Endothelial cell of umbilical vein (primary cell): ENCODE data around the gene SENP6. TPM values are rescaled to one million over a fixed set of nuclear protein-coding genes. Genes with fewer than 3 reads are reported as not detected.

Experiments used
- BruUV-seq: library from RNA; stranded (reverse); fragments of 400-500 nt; replicated peaks from 2 replicates; lab custom pipeline; 2021; lab: Mats Ljungman, UMichigan
- CTCF ChIA-PET: fragments of 300-600, 350-600 bp; sonication (Branson Sonifier 250); formaldehyde crosslinking; loops from one replicate; lab custom pipeline; 2021; ENCODE audit warnings: antibody characterized with exemption, inconsistent platforms; lab: Charles Lee
- POLR2A ChIA-PET: fragments of 300-600, 350-600 bp; sonication (Branson Sonifier 250); formaldehyde crosslinking; loops from one replicate; lab custom pipeline; 2021; ENCODE audit warnings: antibody characterized with exemption, inconsistent platforms; lab: Charles Lee
- DNase-seq: peaks from one replicate; pipeline ENCODE4 v3.0.0-alpha.2; 2011; ENCODE audit warnings: low read depth, low spot score
- FAIRE-seq: peaks from 2 replicates; lab custom pipeline; 2011; peaks lifted over from hg19 to GRCh38; lab: Jason Lieb, UNC
- H2AFZ ChIP-seq: 2 replicates; pipeline ENCODE4 v1.6.0; 2012; ENCODE audit warnings: low read depth, low read length, control low read depth, inconsistent platforms
- H3K27ac ChIP-seq: 2 replicates; pipeline ENCODE4 v1.5.1; 2011; ENCODE audit warnings: low read depth, mild to moderate bottlenecking, control low read depth, low read length, moderate library complexity; ENCODE audit not compliant: insufficient read depth
- H3K27me3 ChIP-seq, 2 experiments: 2 replicates each; pipeline versions ENCODE4 v1.6.0 to v1.6.1; 2011; ENCODE audit warnings: low read length in 2 of 2, mixed read lengths in 1 of 2; ENCODE audit not compliant: control insufficient read depth in 2 of 2, insufficient read depth in 2 of 2
- H3K36me3 ChIP-seq, 2 experiments: 2 replicates in 1 of 2; 3 replicates in 1 of 2; pipeline ENCODE4 v1.5.1; 2011; ENCODE audit warnings: low read length in 2 of 2, mild to moderate bottlenecking in 1 of 2, moderate library complexity in 1 of 2; ENCODE audit not compliant: control insufficient read depth in 2 of 2, insufficient read depth in 2 of 2; ENCODE audit errors: extremely low read depth in 1 of 2
- H3K4me1 ChIP-seq: 3 replicates; pipeline ENCODE4 v1.5.1; 2011; ENCODE audit warnings: mild to moderate bottlenecking, low read length; ENCODE audit not compliant: control insufficient read depth, insufficient read depth; ENCODE audit errors: extremely low read depth
- H3K4me2 ChIP-seq: 2 replicates; pipeline ENCODE4 v1.6.1; 2011; ENCODE audit warnings: low read length, control low read depth, mixed read lengths; ENCODE audit not compliant: insufficient read depth
- H3K4me3 ChIP-seq, 3 experiments: fragments of 200-600 bp in 1 of 3; sonication (generic), shearing (Covaris generic) in 1 of 3; replicated peaks in 1 of 3; 2 replicates each; pipeline ENCODE4 v1.5.1; 2011 to 2016; ENCODE audit warnings: control low read depth in 3 of 3, low read length in 3 of 3, mild to moderate bottlenecking in 2 of 3, inconsistent platforms in 1 of 3, low read depth in 1 of 3, moderate library complexity in 1 of 3; ENCODE audit not compliant: insufficient read depth in 1 of 3
- H3K79me2 ChIP-seq: 2 replicates; pipeline ENCODE4 v1.6.0; 2012; ENCODE audit warnings: low read length, inconsistent platforms; ENCODE audit not compliant: control insufficient read depth, insufficient read depth
- H3K9ac ChIP-seq: replicated peaks from 2 replicates; pipeline ENCODE3; 2011; ENCODE audit warnings: low read length, control low read depth; ENCODE audit not compliant: insufficient read depth; ENCODE audit errors: extremely low read depth
- H3K9me1 ChIP-seq: replicated peaks from 3 replicates; pipeline ENCODE4 v1.6.0; 2011; ENCODE audit warnings: mild to moderate bottlenecking, low read length; ENCODE audit not compliant: control insufficient read depth, insufficient read depth; ENCODE audit errors: extremely low read depth
- H3K9me3 ChIP-seq: replicated peaks from 2 replicates; pipeline ENCODE4 v1.5.1; 2012; ENCODE audit warnings: low read length, inconsistent platforms; ENCODE audit not compliant: control insufficient read depth, insufficient read depth
- H4K20me1 ChIP-seq: replicated peaks from 2 replicates; pipeline ENCODE3; 2011; ENCODE audit warnings: mild to moderate bottlenecking, low read length; ENCODE audit not compliant: control insufficient read depth, insufficient read depth; ENCODE audit errors: extremely low read depth
- EZH2 ChIP-seq: IDR thresholded peaks from 2 replicates; pipeline ENCODE4 v1.6.1; 2012; ENCODE audit warnings: borderline replicate concordance, low read depth, mild to moderate bottlenecking, moderate library complexity, low read length, inconsistent platforms; ENCODE audit not compliant: severe bottlenecking
- FOS ChIP-seq: IDR thresholded peaks from 2 replicates; pipeline ENCODE4 v1.6.1; 2011; ENCODE audit warnings: mild to moderate bottlenecking, low read length, moderate library complexity, borderline replicate concordance; ENCODE audit not compliant: insufficient read depth
- GATA2 ChIP-seq: IDR thresholded peaks from 2 replicates; pipeline ENCODE4 v1.7.0; 2011; ENCODE audit warnings: low read depth, mild to moderate bottlenecking, moderate library complexity, mixed read lengths, low read length; ENCODE audit not compliant: insufficient read length, insufficient read depth
- JUN ChIP-seq: IDR thresholded peaks from 2 replicates; pipeline ENCODE4 v1.6.1; 2011; ENCODE audit warnings: borderline replicate concordance, low read depth; ENCODE audit not compliant: insufficient read length, insufficient read depth
- MAX ChIP-seq: IDR thresholded peaks from 2 replicates; pipeline ENCODE4 v1.6.1; 2011; ENCODE audit not compliant: insufficient read depth, insufficient read length
- MYC ChIP-seq: IDR thresholded peaks from one replicate; pipeline ENCODE4 v1.6.1; 2011; ENCODE audit warnings: mild to moderate bottlenecking, low read depth, low read length
- POLR2A ChIP-seq: IDR thresholded peaks from 2 replicates; pipeline ENCODE4 v1.6.1; 2012; ENCODE audit warnings: low read depth, mild to moderate bottlenecking, control low read depth, low read length
- POLR2AphosphoS5 ChIP-seq: IDR thresholded peaks from 2 replicates; pipeline ENCODE4 v1.6.1; 2012; ENCODE audit warnings: low read depth, mild to moderate bottlenecking, control low read depth, low read length, moderate library complexity; ENCODE audit not compliant: insufficient read depth
- dilution Hi-C: fragments of 300-500 bp; cut with MboI; formaldehyde crosslinking; loops from one replicate; pipeline ENCODE4 v1.15.0; 2019; ENCODE audit warnings: low sequenced_read_pairs; ENCODE audit not compliant: extremely low pct_ligation_motif_present
- intact Hi-C: fragments of 100-400 bp; cut with micrococcal nuclease; formaldehyde crosslinking; loops from one replicate; pipeline ENCODE4 v1.10.0; 2022
- polyA plus RNA-seq, 4 experiments: library from polyadenylated mRNA; depleted of rRNA in 3 of 4; stranded (reverse) in 3 of 4; unstranded in 1 of 4; fragments of >200 nt; gene quantifications; 2 replicates each; pipeline versions ENCODE4 v1.2.1 to v1.2.3, GENCODE V29; 2011 to 2012; ENCODE audit warnings: missing spikeins in 1 of 4
- total RNA-seq: library from RNA; stranded (reverse); gene quantifications from 2 replicates; pipeline ENCODE4 v1.2.3, GENCODE V29; 2021
- TF ChIP-seq, protein P1 (sequence below), 2 donors: IDR thresholded peaks; 1 replicate in 1 of 2; 2 replicates in 1 of 2; pipeline ENCODE4 v1.5.1; 2011; ENCODE audit warnings: low read length in 2 of 2, mild to moderate bottlenecking in 2 of 2, moderate library complexity in 2 of 2, control low read depth in 1 of 2, inconsistent platforms in 1 of 2, low read depth in 1 of 2; ENCODE audit not compliant: insufficient read depth in 1 of 2; ENCODE audit errors: extremely low read depth in 1 of 2

The SENP6 gene
- total and polyA plus RNA-seq, 2 donors (not counting 3 experiments of a cell fraction or from before 2014, with no cell fraction given): 11.5 to 99.1 TPM

- ChIA-PET CTCF (interaction anchor here (1.4 kb wide), 1 partner anchor 11 kb away, joined by 4 read pairs; no protein-coding TSS in a partner anchor), POLR2A (no interaction called here)
- Histone ChIP-seq H3K79me2 (peaks cover 5% of the 10 kb centered on the region), H3K9me3 (no peaks in the 10 kb centered on the region), H3K36me3 (peaks cover 3 to 7% of the 10 kb centered on the region in 2 experiments), H3K27me3 (no peaks in the 10 kb centered on the region), H3K4me3 (no peak overlapping the region), H3K9ac (no peak overlapping the region), H3K4me1 (no peaks in the 10 kb centered on the region), H3K27ac (no peak overlapping the region), H3K9me1 (no peaks in the 10 kb centered on the region), H3K4me2 (no peak overlapping the region), H2AFZ (no peak overlapping the region), H4K20me1 (no peaks in the 10 kb centered on the region)
- TF ChIP-seq FOS: no peak
- no peak for TF ChIP-seq JUN
- no peak for TF ChIP-seq GATA2
- TF ChIP-seq MAX: no peak
- TF ChIP-seq POLR2AphosphoS5: no peak
- no peak for TF ChIP-seq MYC
- BruUV-seq: no TSS peak
- DNase-seq: no peak
- FAIRE-seq: no peak
- dilution Hi-C loops (no loop called here), intact Hi-C loops (no loop called here)
These were observed 40.6 kb downstream of the SENP6 start for GRCh38 chr6:75642311-75642710.

DNA sequence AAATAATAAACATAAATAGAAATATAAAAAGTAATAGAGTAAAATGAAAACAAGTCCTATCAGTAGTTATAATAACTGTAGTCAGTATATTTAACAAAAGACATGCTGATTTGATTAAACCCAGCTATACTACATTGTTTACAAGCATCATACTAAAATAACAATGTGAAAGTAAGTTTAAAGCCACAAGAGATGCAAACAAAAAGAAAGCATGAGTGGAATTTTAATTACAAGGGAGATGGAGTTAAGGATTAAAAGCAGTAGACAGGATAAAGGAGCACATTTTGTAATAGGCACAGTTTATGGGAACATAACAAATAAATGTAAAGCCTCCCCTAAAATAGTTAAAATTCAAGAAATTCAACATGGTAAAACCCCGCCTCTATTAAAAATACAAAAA, 41.5 kb downstream of the SENP6 start:
- no peak overlapping the region for H3K4me2 ChIP-seq
- FAIRE-seq (no peak), DNase-seq (no peak)
- no peaks in the 10 kb centered on the region for H3K9me1 ChIP-seq
- no peaks in the 10 kb centered on the region for H3K27me3 ChIP-seq
- intact Hi-C loops (no loop called here), dilution Hi-C loops (no loop called here)
- BruUV-seq: no TSS peak
- H3K79me2 ChIP-seq: peaks cover 3% of the 10 kb centered on the region
- no peak overlapping the region for H3K9ac ChIP-seq
- H3K9me3 ChIP-seq: no peaks in the 10 kb centered on the region
- H3K4me3 ChIP-seq: no peak overlapping the region
- TF ChIP-seq EZH2: no peak
- TF ChIP-seq MAX: no peak
- no peak for TF ChIP-seq MYC
- TF ChIP-seq, protein P1, sequence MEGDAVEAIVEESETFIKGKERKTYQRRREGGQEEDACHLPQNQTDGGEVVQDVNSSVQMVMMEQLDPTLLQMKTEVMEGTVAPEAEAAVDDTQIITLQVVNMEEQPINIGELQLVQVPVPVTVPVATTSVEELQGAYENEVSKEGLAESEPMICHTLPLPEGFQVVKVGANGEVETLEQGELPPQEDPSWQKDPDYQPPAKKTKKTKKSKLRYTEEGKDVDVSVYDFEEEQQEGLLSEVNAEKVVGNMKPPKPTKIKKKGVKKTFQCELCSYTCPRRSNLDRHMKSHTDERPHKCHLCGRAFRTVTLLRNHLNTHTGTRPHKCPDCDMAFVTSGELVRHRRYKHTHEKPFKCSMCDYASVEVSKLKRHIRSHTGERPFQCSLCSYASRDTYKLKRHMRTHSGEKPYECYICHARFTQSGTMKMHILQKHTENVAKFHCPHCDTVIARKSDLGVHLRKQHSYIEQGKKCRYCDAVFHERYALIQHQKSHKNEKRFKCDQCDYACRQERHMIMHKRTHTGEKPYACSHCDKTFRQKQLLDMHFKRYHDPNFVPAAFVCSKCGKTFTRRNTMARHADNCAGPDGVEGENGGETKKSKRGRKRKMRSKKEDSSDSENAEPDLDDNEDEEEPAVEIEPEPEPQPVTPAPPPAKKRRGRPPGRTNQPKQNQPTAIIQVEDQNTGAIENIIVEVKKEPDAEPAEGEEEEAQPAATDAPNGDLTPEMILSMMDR (IDR thresholded peaks at IDR 0.05; ENCODE audit: extremely low read depth in 1 of 2, insufficient read depth in 1 of 2, low read depth in 1 of 2, low read length in 2 of 2): no peak
- no peak for TF ChIP-seq JUN
- TF ChIP-seq FOS: no peak
- no peak for TF ChIP-seq GATA2
- no peak for TF ChIP-seq POLR2A
- TF ChIP-seq POLR2AphosphoS5: no peak
- CTCF ChIA-PET: interaction anchor here (0.6 kb wide), 1 partner anchor 31 kb away, joined by 4 read pairs; no protein-coding TSS in a partner anchor
- peaks cover 3 to 5% of the 10 kb centered on the region in 2 experiments for H3K36me3 ChIP-seq
- H3K4me1 ChIP-seq: no peaks in the 10 kb centered on the region
- H3K27ac ChIP-seq: no peak overlapping the region
- no peak overlapping the region for H2AFZ ChIP-seq
- POLR2A ChIA-PET: no interaction called here
- H4K20me1 ChIP-seq: no peaks in the 10 kb centered on the region
